Measurements from ENCODE around the gene ADGRD1.

ADGRD1 gene

GRCh38 chr12:131049002-131049401 is 95.3 kb downstream of the ADGRD1 start:
- no peak overlapping the region for H3K4me3 ChIP-seq (replicated peaks in 1 of 2; ENCODE audit: low read depth in 2 of 2, low read length in 2 of 2)
- no peak for DNase-seq (ENCODE audit: low read depth in 2 of 2)
- TF ChIP-seq CTCF (IDR thresholded peaks at IDR 0.05; ENCODE audit: low read depth, low read length): no peak

GRCh38 chr12:131049549-131050339 is 96.0 kb downstream of the ADGRD1 start:
- no peak for TF ChIP-seq CTCF (IDR thresholded peaks at IDR 0.05; ENCODE audit: low read depth, low read length)
- no peak overlapping the region for H3K4me3 ChIP-seq (replicated peaks in 1 of 2; ENCODE audit: low read depth in 2 of 2, low read length in 2 of 2)
- no peak for DNase-seq (ENCODE audit: low read depth in 2 of 2)

GRCh38 chr12:131050463-131051154 is 96.9 kb downstream of the ADGRD1 start:
- DNase-seq (ENCODE audit: low read depth in 2 of 2): no peak
- H3K4me3 ChIP-seq (replicated peaks in 1 of 2; ENCODE audit: low read depth in 2 of 2, low read length in 2 of 2): no peak overlapping the region
- TF ChIP-seq CTCF (IDR thresholded peaks at IDR 0.05; ENCODE audit: low read depth, low read length): no peak

GRCh38 chr12:131051155-131051473 is 97.4 kb downstream of the ADGRD1 start:
- no peak overlapping the region for H3K4me3 ChIP-seq (replicated peaks in 1 of 2; ENCODE audit: low read depth in 2 of 2, low read length in 2 of 2)
- no peak for DNase-seq (ENCODE audit: low read depth in 2 of 2)
- TF ChIP-seq CTCF (IDR thresholded peaks at IDR 0.05; ENCODE audit: low read depth, low read length): no peak

- no peak overlapping the region for H3K4me3 ChIP-seq (replicated peaks in 1 of 2; ENCODE audit: low read depth in 2 of 2, low read length in 2 of 2)
- TF ChIP-seq CTCF (IDR thresholded peaks at IDR 0.05; ENCODE audit: low read depth, low read length): no peak
- DNase-seq (ENCODE audit: low read depth in 2 of 2): no peak
Measured at GRCh38 chr12:131052063-131052781, 98.5 kb downstream of the ADGRD1 start.

GRCh38 chr12:131052929-131053328 is 99.2 kb downstream of the ADGRD1 start:
- TF ChIP-seq CTCF (IDR thresholded peaks at IDR 0.05; ENCODE audit: low read depth, low read length): no peak
- no peak overlapping the region for H3K4me3 ChIP-seq (replicated peaks in 1 of 2; ENCODE audit: low read depth in 2 of 2, low read length in 2 of 2)
- DNase-seq (ENCODE audit: low read depth in 2 of 2): no peak

Measured in cardiac fibroblast (primary cell).